K562 (cell line): Measurements from ENCODE around the gene GNS. TPM values are rescaled to one million over a fixed set of nuclear protein-coding genes. Genes with fewer than 3 reads are reported as not detected.

Experiments used
- ARNT ChIP-seq, 2 experiments: fragments of 450-650 bp; IDR thresholded peaks; 2 replicates each; pipeline ENCODE4 v1.6.1; 2016; ENCODE audit warnings: mild to moderate bottlenecking in 1 of 2
- BACH1 ChIP-seq: fragments of 200-800 bp; sonication (Bioruptor generic); IDR thresholded peaks from 2 replicates; pipeline ENCODE4 v1.6.1; 2016; ENCODE audit warnings: missing genetic modification characterization, missing compliant biosample characterization
- ELF1 ChIP-seq: fragments of 200-800 bp; sonication (Bioruptor generic); IDR thresholded peaks from 2 replicates; pipeline ENCODE4 v1.6.1; 2016; ENCODE audit warnings: missing genetic modification characterization, missing compliant biosample characterization
- EP400 ChIP-seq: fragments of 450-650 bp; IDR thresholded peaks from 2 replicates; pipeline ENCODE4 v1.6.1; 2017; ENCODE audit warnings: antibody characterized with exemption, mild to moderate bottlenecking, moderate library complexity
- GATAD2A ChIP-seq: fragments of 450-650 bp; IDR thresholded peaks from 2 replicates; pipeline ENCODE4 v1.6.1; 2017
- GTF2A2 ChIP-seq: IDR thresholded peaks from 2 replicates; pipeline ENCODE4 v1.6.1; 2016; ENCODE audit warnings: mild to moderate bottlenecking, missing genetic modification characterization, missing compliant biosample characterization
- HMBOX1 ChIP-seq: sonication (generic); IDR thresholded peaks from 2 replicates; pipeline ENCODE4 v1.6.1; 2016
- ID3 ChIP-seq, 2 experiments: fragments of 250-450 bp in 1 of 2; fragments of 450-650 bp in 1 of 2; sonication (Bioruptor Pico) in 1 of 2; IDR thresholded peaks; 2 replicates each; pipeline versions ENCODE4 v1.6.1 to v1.8.0; 2016 to 2021; ENCODE audit warnings: mild to moderate bottlenecking in 2 of 2, moderate library complexity in 2 of 2, missing compliant biosample characterization in 1 of 2, missing genetic modification characterization in 1 of 2
- JUND ChIP-seq, 2 experiments: IDR thresholded peaks; 2 replicates in 1 of 2; 3 replicates in 1 of 2; pipeline ENCODE4 v1.6.1; 2011; ENCODE audit warnings: borderline replicate concordance in 2 of 2, low read depth in 2 of 2, low read length in 2 of 2, improper control_type of control experiment in 1 of 2, missing biosample characterization in 1 of 2, missing genetic modification characterization in 1 of 2, missing genetic modification reagents in 1 of 2
- MTA3 ChIP-seq: fragments of 450-650 bp; formaldehyde crosslinking; IDR thresholded peaks from 2 replicates; pipeline ENCODE4 v1.6.1; 2017; ENCODE audit warnings: mild to moderate bottlenecking, borderline replicate concordance
- NCOR1 ChIP-seq: fragments of 450-650 bp; IDR thresholded peaks from 2 replicates; pipeline ENCODE4 v1.6.1; 2016; ENCODE audit warnings: mild to moderate bottlenecking, moderate library complexity
- POLR2H ChIP-seq: IDR thresholded peaks from 2 replicates; pipeline ENCODE4 v1.6.1; 2016; ENCODE audit warnings: missing genetic modification characterization, low read depth, mild to moderate bottlenecking, control low read depth, missing compliant biosample characterization, moderate library complexity
- PRDM10 ChIP-seq: fragments of 450-650 bp; IDR thresholded peaks from 2 replicates; pipeline ENCODE4 v1.6.1; 2018; ENCODE audit not compliant: partially characterized antibody
- SFPQ ChIP-seq: fragments of 200-400 bp; formaldehyde crosslinking; IDR thresholded peaks from 2 replicates; pipeline ENCODE4 v1.6.1; 2017; ENCODE audit warnings: mild to moderate bottlenecking, low read depth, low read length, moderate library complexity
- TCF7 ChIP-seq: sonication (generic); IDR thresholded peaks from 2 replicates; pipeline ENCODE4 v1.6.1; 2016; ENCODE audit warnings: antibody characterized with exemption, borderline replicate concordance
- ZKSCAN3 ChIP-seq: fragments of 250-450 bp; sonication (Bioruptor Pico); IDR thresholded peaks from 2 replicates; pipeline ENCODE4 v1.4.0; 2020
- ZNF398 ChIP-seq: fragments of 250-450 bp; sonication (Bioruptor Pico); IDR thresholded peaks from 2 replicates; pipeline ENCODE4 v1.8.0; 2021; ENCODE audit warnings: moderate library complexity, mild to moderate bottlenecking, inconsistent platforms
- ZNF436 ChIP-seq: fragments of 250-450, 450-650 bp; sonication (Bioruptor Pico); formaldehyde crosslinking; IDR thresholded peaks from 2 replicates; pipeline ENCODE4 v1.7.0; 2020; ENCODE audit warnings: mild to moderate bottlenecking
- polyA plus RNA-seq, 8 experiments: library from polyadenylated mRNA; depleted of rRNA in 4 of 8; stranded (reverse) in 5 of 8; unstranded in 3 of 8; fragments of >200 nt; fragmentation: Nextera tagmentation in 2 of 8; fragmentation: Illumina TruSeq in 1 of 8; extraction: Ambion mirVana in 2 of 8; extraction: Trizol in 1 of 8; gene quantifications; 2 replicates each; pipeline versions ENCODE4 v1.2.1 to v1.2.3, GENCODE V29; 2011 to 2014; ENCODE audit warnings: inconsistent platforms in 1 of 8, missing spikeins in 1 of 8
- total RNA-seq, 7 experiments: library from RNA; depleted of rRNA in 6 of 7; stranded (reverse); fragments of >200 nt in 6 of 7; fragmentation: Illumina TruSeq in 2 of 7; extraction: Trizol in 2 of 7; gene quantifications; 2 replicates each; pipeline versions ENCODE4 v1.2.1 to v1.2.3, GENCODE V29; 2011 to 2021; ENCODE audit warnings: low replicate concordance in 1 of 7

GNS gene
- total and polyA plus RNA-seq, 9 of the 15 experiments (the other 6 are each of a cell fraction or from before 2014, with no cell fraction given): 4.6 to 30.3 (median 18.9) TPM

GRCh38 chr12:64672925-64673409, 86.2 kb downstream of the GNS start (continued):
- TF ChIP-seq SFPQ: no peak
- no peak for TF ChIP-seq ZKSCAN3
- TF ChIP-seq TCF7: no peak
- TF ChIP-seq POLR2H (tag): peak; percentile 52; the same call in 1 of the 2 replicates
- TF ChIP-seq NCOR1: peak; percentile 72
- TF ChIP-seq MTA3: no peak
- TF ChIP-seq ELF1 (tag): peak; percentile 45; the same call in 1 of the 2 replicates
- peak; percentile 40 to 64; a peak in 1 of 4 replicates for TF ChIP-seq ARNT (IDR thresholded peaks at IDR 0.05)
- TF ChIP-seq BACH1 (tag): peak; percentile 74
- no peak for TF ChIP-seq ZNF436 (CRISPR knock-in tag)
- peak; percentile 56 for TF ChIP-seq PRDM10
- peak; percentile 14; the same call in 1 of the 2 replicates for TF ChIP-seq HMBOX1
- no peak for TF ChIP-seq ZNF398
- TF ChIP-seq ID3 (CRISPR knock-in tag; IDR thresholded peaks at IDR 0.05): no peak
- TF ChIP-seq ID3 (tag; IDR thresholded peaks at IDR 0.05): peak; percentile 98
- peak; percentile 45 for TF ChIP-seq EP400
- peak; percentile 56; the same call in 1 of the 2 replicates for TF ChIP-seq GTF2A2 (tag)
- TF ChIP-seq GATAD2A: peak; percentile 73; the same call in 1 of the 2 replicates
- peak; percentile 51 for TF ChIP-seq JUND (IDR thresholded peaks at IDR 0.05; ENCODE audit: borderline replicate concordance, low read depth, low read length)
- peak; percentile 21; the same call in 1 of the 3 replicates for TF ChIP-seq JUND (tag; IDR thresholded peaks at IDR 0.05; ENCODE audit: borderline replicate concordance, low read depth, low read length)
